GM23338 (cell line): ENCODE data around the gene VRK1. TPM values are rescaled to one million over a fixed set of nuclear protein-coding genes. Genes with fewer than 3 reads are reported as not detected.

Source experiments
- ATAC-seq: fragments of 200-7000 bp; cut with Tn5 transposase; 3 replicates; pipeline ENCODE4 v1.9.1; 2020
- DNase-seq: peaks from one replicate; pipeline ENCODE4 v3.0.0-alpha.2; 2015; ENCODE audit warnings: low spot score
- H2AFZ ChIP-seq: fragments of 200-600 bp; sonication (generic); 2 replicates; pipeline ENCODE4 v1.8.0; 2016; ENCODE audit warnings: antibody characterized with exemption, mild to moderate bottlenecking, moderate library complexity
- H3F3A ChIP-seq: fragments of 200-600 bp; sonication (generic); replicated peaks from 2 replicates; pipeline ENCODE4 v1.8.0; 2017; ENCODE audit warnings: antibody characterized with exemption, mixed run types, low read depth
- H3K27ac ChIP-seq: fragments of 200-600 bp; sonication (generic); 2 replicates; pipeline ENCODE4 v1.6.1; 2016; ENCODE audit warnings: low read depth
- H3K27me3 ChIP-seq: fragments of 200-600 bp; sonication (generic); 2 replicates; pipeline ENCODE4 v1.8.0; 2016; ENCODE audit warnings: mild to moderate bottlenecking, mixed run types, moderate library complexity; ENCODE audit not compliant: insufficient read depth
- H3K36me3 ChIP-seq: fragments of 200-600 bp; sonication (generic); 2 replicates; pipeline ENCODE4 v1.8.0; 2016; ENCODE audit warnings: mild to moderate bottlenecking; ENCODE audit not compliant: insufficient read depth
- H3K4me1 ChIP-seq: fragments of 200-600 bp; sonication (generic); 2 replicates; pipeline ENCODE4 v1.8.0; 2016; ENCODE audit warnings: mild to moderate bottlenecking, moderate library complexity; ENCODE audit not compliant: insufficient read depth
- H3K4me2 ChIP-seq: fragments of 200-600 bp; sonication (generic); 2 replicates; pipeline ENCODE4 v1.7.1; 2017; ENCODE audit warnings: mixed run types
- H3K4me3 ChIP-seq: fragments of 200-600 bp; sonication (generic); 2 replicates; pipeline ENCODE4 v1.6.1; 2016; ENCODE audit warnings: mixed run types
- H3K79me2 ChIP-seq: fragments of 200-600 bp; sonication (generic); replicated peaks from 2 replicates; pipeline ENCODE4 v1.8.0; 2017; ENCODE audit warnings: mild to moderate bottlenecking; ENCODE audit not compliant: insufficient read depth
- H3K9me2 ChIP-seq: fragments of 200-600 bp; sonication (generic); 2 replicates; pipeline ENCODE4 v1.8.0; 2017; ENCODE audit not compliant: insufficient read depth
- H4K20me1 ChIP-seq: fragments of 200-600 bp; sonication (generic); replicated peaks from 2 replicates; pipeline ENCODE4 v1.8.0; 2017; ENCODE audit warnings: mild to moderate bottlenecking; ENCODE audit not compliant: insufficient read depth
- H3K27ac Mint-ChIP-seq: 2 replicates; pipeline ENCODE4 v1.8.0; 2020; ENCODE audit warnings: inconsistent platforms, mild to moderate bottlenecking, moderate library complexity, mixed read lengths
- H3K27me3 Mint-ChIP-seq: 3 replicates; pipeline ENCODE4 v1.8.0; 2022; ENCODE audit warnings: low read depth, mild to moderate bottlenecking, moderate library complexity, mixed read lengths, inconsistent platforms; ENCODE audit not compliant: insufficient read depth, poor library complexity
- H3K36me3 Mint-ChIP-seq: 3 replicates; pipeline ENCODE4 v1.8.0; 2021; ENCODE audit warnings: low read depth, mild to moderate bottlenecking, inconsistent platforms, moderate library complexity, mixed read lengths
- H3K4me1 Mint-ChIP-seq: 3 replicates; pipeline ENCODE4 v1.8.0; 2020; ENCODE audit warnings: mild to moderate bottlenecking, inconsistent platforms, mixed read lengths
- H3K4me3 Mint-ChIP-seq: 3 replicates; pipeline ENCODE4 v1.8.0; 2021; ENCODE audit warnings: moderate library complexity, mild to moderate bottlenecking, inconsistent platforms, mixed read lengths
- H3K9me3 Mint-ChIP-seq: 3 replicates; pipeline ENCODE4 v1.8.0; 2020; ENCODE audit warnings: moderate library complexity, mild to moderate bottlenecking, inconsistent platforms, mixed read lengths
- CREB1 ChIP-seq: fragments of 250-450 bp; sonication (Bioruptor Pico); IDR thresholded peaks from 2 replicates; pipeline ENCODE4 v1.5.0; 2020; ENCODE audit warnings: low read depth, mild to moderate bottlenecking, moderate library complexity
- CTCF ChIP-seq, 2 experiments: fragments of 200-600 bp in 1 of 2; sonication (generic) in 1 of 2; conservative IDR thresholded peaks; 2 replicates each; pipeline versions ENCODE4 v1.5.1 to v1.6.1; 2016 to 2017; ENCODE audit warnings: antibody characterized with exemption in 2 of 2, low read depth in 2 of 2, mild to moderate bottlenecking in 2 of 2, moderate library complexity in 1 of 2
- EZH2 ChIP-seq: fragments of 200-600 bp; sonication (generic); IDR thresholded peaks from one replicate; pipeline ENCODE4 v1.8.0; 2017; ENCODE audit warnings: antibody characterized with exemption, mild to moderate bottlenecking, low read depth; ENCODE audit not compliant: unreplicated experiment
- EZH2phosphoT487 ChIP-seq: fragments of 200-600 bp; sonication (generic); IDR thresholded peaks from one replicate; pipeline ENCODE4 v1.8.1; 2018; ENCODE audit warnings: antibody characterized with exemption; ENCODE audit not compliant: unreplicated experiment
- JUNB ChIP-seq: IDR thresholded peaks from one replicate; pipeline ENCODE4 v1.6.1; 2016; ENCODE audit warnings: antibody characterized with exemption; ENCODE audit not compliant: unreplicated experiment
- NANOG ChIP-seq: IDR thresholded peaks from 2 replicates; pipeline ENCODE4 v1.6.1; 2016; ENCODE audit warnings: antibody characterized with exemption, borderline replicate concordance
- POLR2AphosphoS5 ChIP-seq: IDR thresholded peaks from 2 replicates; pipeline ENCODE4 v1.6.1; 2016; ENCODE audit warnings: antibody characterized with exemption, low read depth
- REST ChIP-seq: IDR thresholded peaks from one replicate; pipeline ENCODE4 v1.6.1; 2018; ENCODE audit warnings: antibody characterized with exemption; ENCODE audit not compliant: unreplicated experiment
- STAT1 ChIP-seq: IDR thresholded peaks from one replicate; pipeline ENCODE4 v1.6.1; 2016; ENCODE audit warnings: antibody characterized with exemption; ENCODE audit not compliant: unreplicated experiment
- ZNF114 ChIP-seq: fragments of 250-450 bp; sonication (Bioruptor Pico); IDR thresholded peaks from 2 replicates; pipeline ENCODE4 v1.5.0; 2020; ENCODE audit warnings: mild to moderate bottlenecking, moderate library complexity
- ZNF331 ChIP-seq: fragments of 250-450 bp; sonication (Bioruptor Pico); IDR thresholded peaks from 2 replicates; pipeline ENCODE4 v1.5.0; 2020; ENCODE audit warnings: low read depth, mild to moderate bottlenecking, moderate library complexity
- ZNF462 ChIP-seq: fragments of 250-450 bp; sonication (Bioruptor Pico); IDR thresholded peaks from 2 replicates; pipeline ENCODE4 v1.5.0; 2020; ENCODE audit warnings: mild to moderate bottlenecking, moderate library complexity
- polyA plus RNA-seq: library from polyadenylated mRNA; unstranded; fragments of >200 nt; fragmentation: Nextera tagmentation; extraction: Ambion mirVana; gene quantifications from 2 replicates; pipeline ENCODE4 v1.2.1, GENCODE V29; 2016
- total RNA-seq: library from RNA; depleted of rRNA; stranded (reverse); fragments of >200 nt; shearing (Covaris generic); gene quantifications from 2 replicates; pipeline ENCODE4 v1.2.3, GENCODE V29; 2014
- TF ChIP-seq, protein P1 (sequence below): IDR thresholded peaks from 2 replicates; pipeline ENCODE4 v1.6.1; 2016; ENCODE audit warnings: antibody characterized with exemption

VRK1 gene
- total and polyA plus RNA-seq, 2 experiments from 2014 or later, result 83.8 to 119 TPM

GRCh38 chr14:96792591-96792990 lies 4.6 kb upstream of the VRK1 start:
- no peaks in the 10 kb centered on the region for H3K36me3 ChIP-seq
- Mint-ChIP-seq H3K4me3 (no peak overlapping the region), H3K27me3 (no peaks in the 10 kb centered on the region), H3K27ac (no peak overlapping the region), H3K4me1 (no peaks in the 10 kb centered on the region), H3K36me3 (no peaks in the 10 kb centered on the region), H3K9me3 (no peaks in the 10 kb centered on the region)
- H3F3A ChIP-seq, result no peaks in the 10 kb centered on the region
- ATAC-seq (no peak), DNase-seq (no peak)
- no peaks in the 10 kb centered on the region for H3K4me1 ChIP-seq
- H3K27ac ChIP-seq, result no peak overlapping the region
- H3K4me3 ChIP-seq, result no peak overlapping the region
- H3K79me2 ChIP-seq, result peaks cover 1% of the 10 kb centered on the region
- no peaks in the 10 kb centered on the region for H3K27me3 ChIP-seq
- H4K20me1 ChIP-seq, result no peaks in the 10 kb centered on the region
- TF ChIP-seq ZNF462 (CRISPR knock-in tag) (no peak), EZH2phosphoT487 (no peak), CREB1 (CRISPR knock-in tag) (no peak), NANOG (no peak), REST (no peak), STAT1 (no peak), POLR2AphosphoS5 (no peak), JUNB (no peak), CTCF (conservative IDR thresholded peaks at IDR 0.05; ENCODE audit: low read depth in 2 of 2) (no peak), EZH2 (no peak), ZNF331 (CRISPR knock-in tag) (no peak), ZNF114 (CRISPR knock-in tag) (no peak)
- TF ChIP-seq, protein P1, sequence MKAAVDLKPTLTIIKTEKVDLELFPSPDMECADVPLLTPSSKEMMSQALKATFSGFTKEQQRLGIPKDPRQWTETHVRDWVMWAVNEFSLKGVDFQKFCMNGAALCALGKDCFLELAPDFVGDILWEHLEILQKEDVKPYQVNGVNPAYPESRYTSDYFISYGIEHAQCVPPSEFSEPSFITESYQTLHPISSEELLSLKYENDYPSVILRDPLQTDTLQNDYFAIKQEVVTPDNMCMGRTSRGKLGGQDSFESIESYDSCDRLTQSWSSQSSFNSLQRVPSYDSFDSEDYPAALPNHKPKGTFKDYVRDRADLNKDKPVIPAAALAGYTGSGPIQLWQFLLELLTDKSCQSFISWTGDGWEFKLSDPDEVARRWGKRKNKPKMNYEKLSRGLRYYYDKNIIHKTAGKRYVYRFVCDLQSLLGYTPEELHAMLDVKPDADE, result no peak
- no peaks in the 10 kb centered on the region for H3K9me2 ChIP-seq
- no peak overlapping the region for H3K4me2 ChIP-seq
- H2AFZ ChIP-seq, result no peak overlapping the region
